Measurements from ENCODE around the gene TPGS1.

The TPGS1 gene

GRCh38 chr19:488505-489417 is 18.5 kb upstream of the TPGS1 start:
- ATAC-seq (ENCODE audit: insufficient read depth, low read depth) = peak; percentile 94
- H2AFZ ChIP-seq (ENCODE audit: low read depth, low read length) = peak overlapping the region; percentile 96
- H3K27ac ChIP-seq (ENCODE audit: low read length) = peak overlapping the region; percentile 84

GRCh38 chr19:489418-490196 is 17.7 kb upstream of the TPGS1 start:
- Histone ChIP-seq H2AFZ (ENCODE audit: low read depth, low read length) (peak overlapping the region; percentile 96), H3K4me3 (ENCODE audit: low read depth in 1 of 2, low read length in 2 of 2) (peak overlapping the region; percentile 90 to 99), H3K4me2 (ENCODE audit: insufficient read depth, low read length) (peak overlapping the region; percentile 100), H4K20me1 (ENCODE audit: insufficient read depth, low read length) (no peaks in the 10 kb centered on the region), H3K36me3 (ENCODE audit: insufficient read depth, low read length) (no peaks in the 10 kb centered on the region; the same call in 1 of the 2 replicates), H3K9ac (ENCODE audit: low read depth, low read length) (peak overlapping the region; percentile 100), H3K9me3 (ENCODE audit: insufficient read depth, low read length, severe bottlenecking) (no peaks in the 10 kb centered on the region), H3K79me2 (ENCODE audit: insufficient read depth, low read length) (peaks cover 11% of the 10 kb centered on the region), H3K27ac (ENCODE audit: low read length) (peak overlapping the region; percentile 84), H3K4me1 (ENCODE audit: insufficient read depth, low read length) (peaks cover 27% of the 10 kb centered on the region), H3K27me3 (ENCODE audit: insufficient read depth, low read length, poor library complexity) (no peaks in the 10 kb centered on the region)
- peak; percentile 42 for DNase-seq
- TF ChIP-seq EZH2 (IDR thresholded peaks at IDR 0.05; ENCODE audit: borderline replicate concordance, low read depth, low read length, severe bottlenecking) = no peak
- TF ChIP-seq CTCF (IDR thresholded peaks at IDR 0.05; ENCODE audit: borderline replicate concordance, extremely low read depth, low read length, poor library complexity, severe bottlenecking) = peak; percentile 19
- peak; percentile 30 for ATAC-seq (ENCODE audit: insufficient read depth, low read depth)

More at GRCh38 chr19:488505-489417, 18.5 kb upstream of the TPGS1 start:
- H3K36me3 ChIP-seq (ENCODE audit: insufficient read depth, low read length) = no peaks in the 10 kb centered on the region; the same call in 1 of the 2 replicates
- H3K9me3 ChIP-seq (ENCODE audit: insufficient read depth, low read length, severe bottlenecking) = no peaks in the 10 kb centered on the region
- peaks cover 27% of the 10 kb centered on the region for H3K4me1 ChIP-seq (ENCODE audit: insufficient read depth, low read length)
- DNase-seq = peak; percentile 93
- no peaks in the 10 kb centered on the region for H3K27me3 ChIP-seq (ENCODE audit: insufficient read depth, low read length, poor library complexity)
- H3K4me2 ChIP-seq (ENCODE audit: insufficient read depth, low read length) = peak overlapping the region; percentile 100
- peak overlapping the region; percentile 90 to 99 for H3K4me3 ChIP-seq (ENCODE audit: low read depth in 1 of 2, low read length in 2 of 2)
- TF ChIP-seq CTCF (IDR thresholded peaks at IDR 0.05; ENCODE audit: borderline replicate concordance, extremely low read depth, low read length, poor library complexity, severe bottlenecking) (no peak), EZH2 (IDR thresholded peaks at IDR 0.05; ENCODE audit: borderline replicate concordance, low read depth, low read length, severe bottlenecking) (no peak)
- H3K79me2 ChIP-seq (ENCODE audit: insufficient read depth, low read length) = peaks cover 11% of the 10 kb centered on the region
- H3K9ac ChIP-seq (ENCODE audit: low read depth, low read length) = peak overlapping the region; percentile 100
- no peaks in the 10 kb centered on the region for H4K20me1 ChIP-seq (ENCODE audit: insufficient read depth, low read length)

DNA sequence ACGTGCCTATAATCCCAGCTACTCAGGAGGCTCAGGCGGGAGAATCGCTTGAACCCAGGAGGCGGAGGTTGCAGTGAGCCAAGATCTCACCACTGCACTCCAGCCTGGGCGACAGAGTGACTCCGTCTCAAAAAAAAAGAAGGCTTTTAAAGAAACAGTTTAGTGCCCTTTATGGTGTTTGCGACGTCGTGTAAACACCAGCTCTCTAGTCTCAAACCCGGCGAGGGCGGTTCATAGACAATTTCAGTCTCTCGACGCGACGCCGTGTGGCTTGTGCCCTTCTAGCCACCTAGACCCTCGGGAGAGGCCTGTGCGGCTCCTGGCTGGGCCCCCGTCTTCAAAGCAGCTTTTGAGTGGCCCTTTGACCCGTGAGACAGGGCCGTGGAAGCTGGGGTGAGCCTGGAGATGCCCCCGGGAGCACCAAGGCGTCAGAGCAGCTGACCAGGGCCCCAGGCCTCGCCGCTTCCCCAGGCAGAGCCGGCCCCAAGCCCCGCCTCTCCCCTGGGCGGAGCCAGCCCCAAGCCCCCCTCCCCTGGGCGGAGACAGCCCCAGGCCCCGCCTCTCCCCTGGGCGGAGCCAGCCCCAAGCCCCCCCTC is 16.1 kb upstream of the TPGS1 start:
- H3K79me2 ChIP-seq (ENCODE audit: insufficient read depth, low read length) = peaks cover 11% of the 10 kb centered on the region
- DNase-seq = no peak
- no peak overlapping the region for H3K4me3 ChIP-seq (ENCODE audit: low read depth in 1 of 2, low read length in 2 of 2)
- no peaks in the 10 kb centered on the region for H4K20me1 ChIP-seq (ENCODE audit: insufficient read depth, low read length)
- no peaks in the 10 kb centered on the region for H3K27me3 ChIP-seq (ENCODE audit: insufficient read depth, low read length, poor library complexity)
- H3K27ac ChIP-seq (ENCODE audit: low read length) = no peak overlapping the region
- no peaks in the 10 kb centered on the region for H3K9me3 ChIP-seq (ENCODE audit: insufficient read depth, low read length, severe bottlenecking)
- peaks cover 27% of the 10 kb centered on the region for H3K4me1 ChIP-seq (ENCODE audit: insufficient read depth, low read length)
- ATAC-seq (ENCODE audit: insufficient read depth, low read depth) = no peak
- no peak overlapping the region for H3K9ac ChIP-seq (ENCODE audit: low read depth, low read length)
- H2AFZ ChIP-seq (ENCODE audit: low read depth, low read length) = no peak overlapping the region
- TF ChIP-seq EZH2 (IDR thresholded peaks at IDR 0.05; ENCODE audit: borderline replicate concordance, low read depth, low read length, severe bottlenecking) (no peak), CTCF (IDR thresholded peaks at IDR 0.05; ENCODE audit: borderline replicate concordance, extremely low read depth, low read length, poor library complexity, severe bottlenecking) (no peak)
- H3K36me3 ChIP-seq (ENCODE audit: insufficient read depth, low read length) = no peaks in the 10 kb centered on the region; the same call in 1 of the 2 replicates
- H3K4me2 ChIP-seq (ENCODE audit: insufficient read depth, low read length) = no peak overlapping the region

Measured in DND-41 (cell line).